Measurements from ENCODE around the gene C17orf113. TPM values are rescaled to one million over a fixed set of nuclear protein-coding genes. Genes with fewer than 3 reads are reported as not detected.

Gene C17orf113
- total and polyA plus RNA-seq, 4 donors: 0.12 to 0.17 (median 0.14) TPM; not detected in 1

- WGBS: 79% methylated on average over 6 of the region's 6 CpGs
Observed at GRCh38 chr17:42052346-42052877, 2.0 kb upstream of the C17orf113 start.

GRCh38 chr17:42051645-42052044 lies 1.2 kb upstream of the C17orf113 start:
- Histone ChIP-seq H3K36me3 (ENCODE audit: control insufficient read depth in 4 of 4, insufficient read depth in 3 of 4, low read depth in 1 of 4, low read length in 3 of 4) (no peaks in the 10 kb centered on the region), H3K9me3 (ENCODE audit: control insufficient read depth in 4 of 4, low read length in 3 of 4) (no peaks in the 10 kb centered on the region), H3K27ac (ENCODE audit: low read depth in 1 of 2, low read length in 2 of 2) (no peak overlapping the region), H3K4me3 (ENCODE audit: low read depth in 1 of 3, low read length in 3 of 3) (no peak overlapping the region), H3K4me1 (ENCODE audit: control insufficient read depth in 4 of 4, insufficient read depth in 4 of 4, low read length in 3 of 4) (peaks cover 0 to 5% (median 2%) of the 10 kb centered on the region in 4 donors), H3K9ac (ENCODE audit: low read depth in 1 of 2, low read length in 2 of 2) (no peak overlapping the region), H3K27me3 (ENCODE audit: control insufficient read depth in 4 of 4, insufficient read depth in 4 of 4, low read length in 3 of 4) (no peaks in the 10 kb centered on the region)
- TF ChIP-seq ZBTB33 (IDR thresholded peaks at IDR 0.05) (no peak), YY1 (IDR thresholded peaks at IDR 0.05) (no peak), FOXA2 (IDR thresholded peaks at IDR 0.05) (no peak), SP1 (IDR thresholded peaks at IDR 0.05) (no peak), REST (IDR thresholded peaks at IDR 0.05) (no peak), HNF4A (conservative IDR thresholded peaks at IDR 0.05) (no peak), CTCF (IDR thresholded peaks at IDR 0.05; ENCODE audit: low read depth, low read length, missing input control) (no peak), HNF4G (IDR thresholded peaks at IDR 0.05) (no peak), NR2F2 (IDR thresholded peaks at IDR 0.05) (no peak), RXRA (IDR thresholded peaks at IDR 0.05) (no peak)
- WGBS: 93% methylated on average over 7 of the region's 7 CpGs
- DNase-seq (ENCODE audit: low spot score): no peak

More at GRCh38 chr17:42052346-42052877, 2.0 kb upstream of the C17orf113 start:
- H3K4me3 ChIP-seq (ENCODE audit: low read depth in 1 of 3, low read length in 3 of 3): no peak overlapping the region
- H3K36me3 ChIP-seq (ENCODE audit: control insufficient read depth in 4 of 4, insufficient read depth in 3 of 4, low read depth in 1 of 4, low read length in 3 of 4): no peaks in the 10 kb centered on the region
- DNase-seq (ENCODE audit: low spot score): no peak
- H3K9me3 ChIP-seq (ENCODE audit: control insufficient read depth in 4 of 4, low read length in 3 of 4): no peaks in the 10 kb centered on the region
- peaks cover 0 to 5% (median 2%) of the 10 kb centered on the region in 4 donors for H3K4me1 ChIP-seq (ENCODE audit: control insufficient read depth in 4 of 4, insufficient read depth in 4 of 4, low read length in 3 of 4)
- TF ChIP-seq RAD21 (IDR thresholded peaks at IDR 0.05): no peak
- TF ChIP-seq FOXA1 (IDR thresholded peaks at IDR 0.05): no peak
- TF ChIP-seq CTCF (IDR thresholded peaks at IDR 0.05; ENCODE audit: low read depth, low read length, missing input control): no peak
- TF ChIP-seq ZBTB33 (IDR thresholded peaks at IDR 0.05): no peak
- TF ChIP-seq JUND (IDR thresholded peaks at IDR 0.05): no peak
- no peak overlapping the region for H3K27ac ChIP-seq (ENCODE audit: low read depth in 1 of 2, low read length in 2 of 2)
- no peaks in the 10 kb centered on the region for H3K27me3 ChIP-seq (ENCODE audit: control insufficient read depth in 4 of 4, insufficient read depth in 4 of 4, low read length in 3 of 4)
- no peak overlapping the region for H3K9ac ChIP-seq (ENCODE audit: low read depth in 1 of 2, low read length in 2 of 2)

Data from liver (tissue), 9 donors.